CD1c-positive myeloid dendritic cell (primary cell): ENCODE results near the gene DACT1.
A peak's percentile ranks its signal among the peaks of the same experiment; 100 is the strongest.
"Not testable (repeated sequence)": the region's sequence is repeated elsewhere in the genome, so short reads cannot be mapped to it uniquely, and the experiment has no call there.

Experiments used
- DNase-seq: peaks from one replicate; pipeline ENCODE4 v3.0.0-alpha.2; 2016; ENCODE audit errors: extremely low spot score

Gene DACT1

GRCh38 chr14:58637391-58638230 is at the start of gene DACT1:
Gene DACT1 (plus strand): TSS chr14:58637962. CDS start chr14:58638203, 241 bp downstream.
- peak; percentile 50 for DNase-seq

- DNase-seq, result not testable (repeated sequence)
Observed at GRCh38 chr14:58588321-58588720, 49.4 kb upstream of the DACT1 start.

- no peak for DNase-seq
Observed at GRCh38 chr14:58593977-58594376, 43.8 kb upstream of the DACT1 start.

- no peak for DNase-seq
Observed at GRCh38 chr14:58597041-58597440, 40.7 kb upstream of the DACT1 start.

GRCh38 chr14:58598028-58598803 is 39.5 kb upstream of the DACT1 start:
- no peak for DNase-seq

- no peak for DNase-seq
Observed at GRCh38 chr14:58598804-58599525, 38.8 kb upstream of the DACT1 start.

GRCh38 chr14:58599707-58600106 is 38.1 kb upstream of the DACT1 start:
- no peak for DNase-seq

- no peak for DNase-seq
Observed at GRCh38 chr14:58605465-58605864, 32.3 kb upstream of the DACT1 start.

GRCh38 chr14:58607131-58607951 is 30.4 kb upstream of the DACT1 start:
- DNase-seq, result no peak

GRCh38 chr14:58607952-58608317 is 29.8 kb upstream of the DACT1 start:
- no peak for DNase-seq

GRCh38 chr14:58617619-58618018 is 20.1 kb upstream of the DACT1 start:
- DNase-seq, result no peak

GRCh38 chr14:58620011-58620410 is 17.8 kb upstream of the DACT1 start:
- no peak for DNase-seq

GRCh38 chr14:58625438-58625837 is 12.3 kb upstream of the DACT1 start:
- DNase-seq, result no peak

- no peak for DNase-seq
Observed at GRCh38 chr14:58626431-58626831, 11.3 kb upstream of the DACT1 start.

- no peak for DNase-seq
Observed at GRCh38 chr14:58628406-58628805, 9.4 kb upstream of the DACT1 start.

GRCh38 chr14:58629281-58629680 is 8.5 kb upstream of the DACT1 start:
- DNase-seq, result no peak

- no peak for DNase-seq
Observed at GRCh38 chr14:58631732-58632131, 6.0 kb upstream of the DACT1 start.

- DNase-seq, result no peak
Observed at GRCh38 chr14:58633831-58634230, 3.9 kb upstream of the DACT1 start.

- no peak for DNase-seq
Observed at GRCh38 chr14:58634406-58635090, 3.2 kb upstream of the DACT1 start.

GRCh38 chr14:58635091-58635830 is 2.5 kb upstream of the DACT1 start:
- no peak for DNase-seq
